ENCODE data around the gene ANKLE1.

DNA sequence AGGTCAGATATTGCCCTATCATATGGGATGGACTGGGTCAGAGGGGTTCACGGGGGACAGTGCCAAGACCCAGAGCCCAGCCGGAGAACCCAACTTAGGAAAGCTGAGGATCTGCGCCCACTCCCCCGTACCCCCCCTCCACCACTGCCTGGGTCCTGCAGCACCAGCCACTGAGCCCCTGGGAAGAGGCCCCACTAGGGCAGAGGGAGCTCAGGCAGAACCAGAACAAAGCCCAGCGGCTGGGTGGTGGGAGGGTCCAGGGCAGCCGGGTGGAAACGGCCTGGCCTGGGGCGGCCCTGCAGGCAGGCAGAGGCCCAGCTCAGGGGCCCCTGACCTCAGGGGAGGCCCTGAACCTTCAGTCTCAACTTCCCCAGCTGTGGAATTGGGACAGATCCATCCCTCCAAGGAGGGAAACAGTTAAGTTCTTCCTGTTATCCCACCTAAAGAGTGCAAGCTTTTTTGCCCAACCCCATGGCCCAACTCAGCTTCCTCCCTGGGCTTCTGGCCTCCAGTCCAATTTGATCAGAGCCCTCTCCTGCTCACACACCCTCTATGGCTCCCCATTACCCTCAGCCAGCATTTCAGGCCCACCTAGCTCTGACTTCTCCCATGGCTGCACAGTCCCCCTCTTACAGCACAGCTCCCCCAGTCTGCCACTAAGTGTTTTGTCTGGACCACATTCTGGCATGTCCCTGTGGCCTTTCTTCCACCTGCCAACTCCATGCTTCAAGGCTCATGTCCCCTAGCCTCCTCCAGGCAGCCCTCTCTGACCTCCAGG is 39.1 kb upstream of the ANKLE1 start:
- no peak for TF ChIP-seq ZNF211 (tag by site-specific recombination; IDR thresholded peaks at IDR 0.05; ENCODE audit: low read depth)
- TF ChIP-seq, protein P1, sequence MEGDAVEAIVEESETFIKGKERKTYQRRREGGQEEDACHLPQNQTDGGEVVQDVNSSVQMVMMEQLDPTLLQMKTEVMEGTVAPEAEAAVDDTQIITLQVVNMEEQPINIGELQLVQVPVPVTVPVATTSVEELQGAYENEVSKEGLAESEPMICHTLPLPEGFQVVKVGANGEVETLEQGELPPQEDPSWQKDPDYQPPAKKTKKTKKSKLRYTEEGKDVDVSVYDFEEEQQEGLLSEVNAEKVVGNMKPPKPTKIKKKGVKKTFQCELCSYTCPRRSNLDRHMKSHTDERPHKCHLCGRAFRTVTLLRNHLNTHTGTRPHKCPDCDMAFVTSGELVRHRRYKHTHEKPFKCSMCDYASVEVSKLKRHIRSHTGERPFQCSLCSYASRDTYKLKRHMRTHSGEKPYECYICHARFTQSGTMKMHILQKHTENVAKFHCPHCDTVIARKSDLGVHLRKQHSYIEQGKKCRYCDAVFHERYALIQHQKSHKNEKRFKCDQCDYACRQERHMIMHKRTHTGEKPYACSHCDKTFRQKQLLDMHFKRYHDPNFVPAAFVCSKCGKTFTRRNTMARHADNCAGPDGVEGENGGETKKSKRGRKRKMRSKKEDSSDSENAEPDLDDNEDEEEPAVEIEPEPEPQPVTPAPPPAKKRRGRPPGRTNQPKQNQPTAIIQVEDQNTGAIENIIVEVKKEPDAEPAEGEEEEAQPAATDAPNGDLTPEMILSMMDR (tag by site-specific recombination; IDR thresholded peaks at IDR 0.05), result no peak
- TF ChIP-seq ZNF624 (tag by site-specific recombination; IDR thresholded peaks at IDR 0.05), result no peak
- TF ChIP-seq ZNF311 (tag by site-specific recombination; IDR thresholded peaks at IDR 0.05; ENCODE audit: borderline replicate concordance), result no peak
- no peak for TF ChIP-seq MYNN (tag by site-specific recombination; IDR thresholded peaks at IDR 0.05; ENCODE audit: borderline replicate concordance)
- TF ChIP-seq ZNF416 (tag by site-specific recombination; IDR thresholded peaks at IDR 0.05), result no peak
- TF ChIP-seq, protein P2, sequence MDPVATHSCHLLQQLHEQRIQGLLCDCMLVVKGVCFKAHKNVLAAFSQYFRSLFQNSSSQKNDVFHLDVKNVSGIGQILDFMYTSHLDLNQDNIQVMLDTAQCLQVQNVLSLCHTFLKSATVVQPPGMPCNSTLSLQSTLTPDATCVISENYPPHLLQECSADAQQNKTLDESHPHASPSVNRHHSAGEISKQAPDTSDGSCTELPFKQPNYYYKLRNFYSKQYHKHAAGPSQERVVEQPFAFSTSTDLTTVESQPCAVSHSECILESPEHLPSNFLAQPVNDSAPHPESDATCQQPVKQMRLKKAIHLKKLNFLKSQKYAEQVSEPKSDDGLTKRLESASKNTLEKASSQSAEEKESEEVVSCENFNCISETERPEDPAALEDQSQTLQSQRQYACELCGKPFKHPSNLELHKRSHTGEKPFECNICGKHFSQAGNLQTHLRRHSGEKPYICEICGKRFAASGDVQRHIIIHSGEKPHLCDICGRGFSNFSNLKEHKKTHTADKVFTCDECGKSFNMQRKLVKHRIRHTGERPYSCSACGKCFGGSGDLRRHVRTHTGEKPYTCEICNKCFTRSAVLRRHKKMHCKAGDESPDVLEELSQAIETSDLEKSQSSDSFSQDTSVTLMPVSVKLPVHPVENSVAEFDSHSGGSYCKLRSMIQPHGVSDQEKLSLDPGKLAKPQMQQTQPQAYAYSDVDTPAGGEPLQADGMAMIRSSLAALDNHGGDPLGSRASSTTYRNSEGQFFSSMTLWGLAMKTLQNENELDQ (tag by site-specific recombination; IDR thresholded peaks at IDR 0.05; ENCODE audit: low read depth), result no peak
- no peak for TF ChIP-seq ZNF274 (IDR thresholded peaks at IDR 0.05; ENCODE audit: low read length)
- no peak for TF ChIP-seq ZNF274 (tag by site-specific recombination; IDR thresholded peaks at IDR 0.05; ENCODE audit: borderline replicate concordance)
- TF ChIP-seq, protein P3, sequence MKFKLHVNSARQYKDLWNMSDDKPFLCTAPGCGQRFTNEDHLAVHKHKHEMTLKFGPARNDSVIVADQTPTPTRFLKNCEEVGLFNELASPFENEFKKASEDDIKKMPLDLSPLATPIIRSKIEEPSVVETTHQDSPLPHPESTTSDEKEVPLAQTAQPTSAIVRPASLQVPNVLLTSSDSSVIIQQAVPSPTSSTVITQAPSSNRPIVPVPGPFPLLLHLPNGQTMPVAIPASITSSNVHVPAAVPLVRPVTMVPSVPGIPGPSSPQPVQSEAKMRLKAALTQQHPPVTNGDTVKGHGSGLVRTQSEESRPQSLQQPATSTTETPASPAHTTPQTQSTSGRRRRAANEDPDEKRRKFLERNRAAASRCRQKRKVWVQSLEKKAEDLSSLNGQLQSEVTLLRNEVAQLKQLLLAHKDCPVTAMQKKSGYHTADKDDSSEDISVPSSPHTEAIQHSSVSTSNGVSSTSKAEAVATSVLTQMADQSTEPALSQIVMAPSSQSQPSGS (tag by site-specific recombination; IDR thresholded peaks at IDR 0.05; ENCODE audit: low read depth), result no peak
- TF ChIP-seq, protein P4, sequence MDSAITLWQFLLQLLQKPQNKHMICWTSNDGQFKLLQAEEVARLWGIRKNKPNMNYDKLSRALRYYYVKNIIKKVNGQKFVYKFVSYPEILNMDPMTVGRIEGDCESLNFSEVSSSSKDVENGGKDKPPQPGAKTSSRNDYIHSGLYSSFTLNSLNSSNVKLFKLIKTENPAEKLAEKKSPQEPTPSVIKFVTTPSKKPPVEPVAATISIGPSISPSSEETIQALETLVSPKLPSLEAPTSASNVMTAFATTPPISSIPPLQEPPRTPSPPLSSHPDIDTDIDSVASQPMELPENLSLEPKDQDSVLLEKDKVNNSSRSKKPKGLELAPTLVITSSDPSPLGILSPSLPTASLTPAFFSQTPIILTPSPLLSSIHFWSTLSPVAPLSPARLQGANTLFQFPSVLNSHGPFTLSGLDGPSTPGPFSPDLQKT (IDR thresholded peaks at IDR 0.05; ENCODE audit: borderline replicate concordance, low read depth, low read length), result no peak

Measured in HEK293 (cell line).